Thymus (tissue), 11 donors: Measurements from ENCODE around the gene KAT2B. TPM values are rescaled to one million over a fixed set of nuclear protein-coding genes. Genes with fewer than 3 reads are reported as not detected.

Source experiments
- DNase-seq, 9 donors: peaks; one replicate each; pipeline ENCODE4 v3.0.0-alpha.2; 2013; ENCODE audit warnings: low spot score in 9 of 9, low read depth in 6 of 9, missing footprints in 1 of 9
- H3K27ac ChIP-seq, 2 donors: one replicate each; pipeline ENCODE4 v1.5.1; 2013; ENCODE audit warnings: control low read depth in 1 of 2, low read depth in 1 of 2, low read length in 1 of 2, mild to moderate bottlenecking in 1 of 2, moderate library complexity in 1 of 2
- H3K27me3 ChIP-seq, 2 donors: one replicate each; pipeline ENCODE4 v1.5.1; 2013; ENCODE audit warnings: low read length in 1 of 2; ENCODE audit not compliant: control insufficient read depth in 2 of 2, insufficient read depth in 1 of 2
- H3K36me3 ChIP-seq, 2 donors: one replicate each; pipeline ENCODE4 v1.5.1; 2013; ENCODE audit warnings: low read length in 1 of 2, mild to moderate bottlenecking in 1 of 2, moderate library complexity in 1 of 2; ENCODE audit not compliant: control insufficient read depth in 2 of 2, insufficient read depth in 2 of 2
- H3K4me1 ChIP-seq, 2 donors: one replicate each; pipeline ENCODE4 v1.5.1; 2013; ENCODE audit warnings: low read length in 2 of 2; ENCODE audit not compliant: control insufficient read depth in 2 of 2, insufficient read depth in 2 of 2
- H3K4me3 ChIP-seq, 2 donors: one replicate each; pipeline ENCODE4 v1.5.1; 2013; ENCODE audit warnings: low read length in 2 of 2, control low read depth in 1 of 2, mild to moderate bottlenecking in 1 of 2
- H3K9me3 ChIP-seq, 2 donors: one replicate each; pipeline ENCODE4 v1.5.1; 2013; ENCODE audit warnings: low read length in 1 of 2, mild to moderate bottlenecking in 1 of 2; ENCODE audit not compliant: control insufficient read depth in 2 of 2, insufficient read depth in 1 of 2
- WGBS: extraction: QIAGEN DNeasy Blood & Tissue Kit; methylation state at CpG from one replicate; pipeline ENCODE4 v1.1.7; 2013; 5-methylcytosine and 5-hydroxymethylcytosine counted together
- polyA plus RNA-seq: library from polyadenylated mRNA; stranded (reverse); fragments of 200-250 nt; gene quantifications from one replicate; pipeline ENCODE4 v1.2.3, GENCODE V29; 2013
- total RNA-seq: library from RNA; stranded (reverse); fragments of 120-200 nt; gene quantifications from one replicate; pipeline ENCODE4 v1.2.4, GENCODE V29; 2013
- donor health status: healthy.

The KAT2B gene
- total and polyA plus RNA-seq, 2 donors: 17.2 to 38.4 TPM

DNA sequence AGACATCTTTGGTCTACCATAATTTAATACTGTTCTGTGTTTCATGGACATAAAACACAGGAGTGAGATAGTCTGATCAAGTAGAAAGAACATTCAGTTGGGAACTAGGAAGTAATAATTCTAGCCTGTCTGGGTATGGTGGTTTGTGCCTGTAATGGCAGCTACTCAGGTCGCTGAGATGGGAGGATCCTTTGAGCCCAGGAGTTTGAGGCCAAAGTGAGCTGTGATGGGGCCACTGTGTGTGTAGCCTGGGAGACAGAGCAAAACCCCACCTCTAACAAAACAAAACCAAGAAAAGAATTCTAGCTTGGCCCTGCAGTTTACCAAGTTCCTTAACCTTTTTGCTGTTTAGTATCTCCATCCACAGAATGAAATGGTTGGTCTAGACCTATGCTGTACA is 36.8 kb downstream of the KAT2B start:
- 85% methylated on average over 1 of the region's 1 CpG for WGBS
- Histone ChIP-seq H3K4me3 (no peak overlapping the region), H3K27ac (no peak overlapping the region), H3K36me3 (peaks cover 16 to 25% of the 10 kb centered on the region in 2 donors), H3K4me1 (peaks cover 0 to 6% of the 10 kb centered on the region in 2 donors), H3K27me3 (no peaks in the 10 kb centered on the region), H3K9me3 (no peaks in the 10 kb centered on the region)
- DNase-seq: no peak

GRCh38 chr3:20078194-20078714 is 38.0 kb downstream of the KAT2B start:
- Histone ChIP-seq H3K27me3 (no peaks in the 10 kb centered on the region), H3K27ac (no peak overlapping the region), H3K36me3 (peaks cover 7 to 20% of the 10 kb centered on the region in 2 donors), H3K4me1 (peaks cover 0 to 6% of the 10 kb centered on the region in 2 donors), H3K9me3 (no peaks in the 10 kb centered on the region), H3K4me3 (no peak overlapping the region)
- 97% methylated on average over 9 of the region's 9 CpGs for WGBS
- no peak for DNase-seq

DNA sequence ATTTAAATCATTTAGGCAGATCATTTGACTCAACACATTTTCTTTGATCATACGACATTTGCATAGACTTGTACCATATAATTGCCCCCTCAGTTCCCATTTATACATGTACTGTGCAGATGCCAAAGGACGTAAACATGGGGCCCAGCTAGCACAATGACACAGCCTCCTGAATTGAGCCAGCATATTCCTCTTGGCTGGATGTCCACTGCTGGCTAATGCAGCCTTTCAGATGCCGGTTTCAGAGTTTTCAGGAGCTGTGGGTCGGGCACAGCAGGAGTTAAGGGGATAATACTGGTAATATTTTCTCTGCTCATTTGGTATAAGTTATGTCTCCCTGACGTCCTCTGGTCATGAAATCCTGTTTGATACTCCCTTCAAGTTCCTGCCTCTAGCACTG is 39.4 kb downstream of the KAT2B start:
- Histone ChIP-seq H3K27ac (no peak overlapping the region), H3K4me1 (peaks cover 0 to 6% of the 10 kb centered on the region in 2 donors), H3K4me3 (no peak overlapping the region), H3K36me3 (peaks cover 7 to 15% of the 10 kb centered on the region in 2 donors), H3K27me3 (no peaks in the 10 kb centered on the region), H3K9me3 (no peaks in the 10 kb centered on the region)
- 98% methylated on average over 5 of the region's 5 CpGs for WGBS
- DNase-seq: no peak

DNA sequence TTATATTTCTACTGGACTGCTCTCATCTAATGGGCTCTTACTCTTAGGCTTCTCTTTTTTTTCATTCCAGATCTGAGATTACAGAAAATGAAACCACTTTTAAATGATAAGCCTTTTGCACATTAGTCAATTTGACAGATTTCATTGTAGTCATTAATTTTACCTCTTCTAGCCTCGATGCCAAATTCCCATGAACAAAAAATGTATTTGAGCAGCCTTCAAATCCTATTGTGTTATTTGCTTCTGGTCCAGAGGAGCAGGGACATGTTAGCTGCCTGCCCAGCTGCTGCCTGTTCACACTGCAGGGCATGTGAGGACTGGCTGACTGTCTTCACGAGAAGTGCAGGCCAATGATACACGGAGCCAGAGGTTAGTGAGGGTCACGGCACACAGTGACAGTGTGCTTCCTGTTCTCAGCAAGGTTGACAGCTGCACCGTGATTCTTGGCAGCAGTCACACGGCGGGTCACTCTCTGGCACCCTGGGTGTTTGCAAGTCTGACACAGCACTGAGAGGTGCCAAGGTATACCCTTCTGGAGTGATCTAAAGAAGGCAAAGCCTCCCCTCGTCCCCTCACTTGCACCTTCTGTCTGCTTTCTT is 40.8 kb downstream of the KAT2B start:
- no peaks in the 10 kb centered on the region for H3K9me3 ChIP-seq
- no peaks in the 10 kb centered on the region for H3K27me3 ChIP-seq
- no peak overlapping the region for H3K4me3 ChIP-seq
- peaks cover 3 to 15% of the 10 kb centered on the region in 2 donors for H3K36me3 ChIP-seq
- peak in 4 of 9 donors; percentile 21 to 57 (median 26) for DNase-seq
- H3K27ac ChIP-seq: no peak overlapping the region
- whole genome bisulfite sequencing: 28% methylated on average over 8 of the region's 8 CpGs
- peaks cover 0 to 5% of the 10 kb centered on the region in 2 donors for H3K4me1 ChIP-seq

- DNase-seq: no peak
- no peak overlapping the region for H3K4me3 ChIP-seq
- H3K27ac ChIP-seq: no peak overlapping the region
- peaks cover 0 to 5% of the 10 kb centered on the region in 2 donors for H3K4me1 ChIP-seq
- peaks cover 9 to 20% of the 10 kb centered on the region in 2 donors for H3K36me3 ChIP-seq
- no peaks in the 10 kb centered on the region for H3K27me3 ChIP-seq
- no peaks in the 10 kb centered on the region for H3K9me3 ChIP-seq
Measured at GRCh38 chr3:20083253-20083652, 43.0 kb downstream of the KAT2B start.

- Histone ChIP-seq H3K4me1 (peaks cover 0 to 5% of the 10 kb centered on the region in 2 donors), H3K27me3 (no peaks in the 10 kb centered on the region), H3K9me3 (no peaks in the 10 kb centered on the region), H3K27ac (no peak overlapping the region), H3K36me3 (peaks cover 9 to 20% of the 10 kb centered on the region in 2 donors), H3K4me3 (no peak overlapping the region)
- 97% methylated on average over 2 of the region's 2 CpGs for WGBS
- no peak for DNase-seq
Measured at GRCh38 chr3:20083953-20084352, 43.7 kb downstream of the KAT2B start.

GRCh38 chr3:20091331-20092047 is 51.2 kb downstream of the KAT2B start:
- 98% methylated on average over 2 of the region's 2 CpGs for WGBS
- Histone ChIP-seq H3K27me3 (no peaks in the 10 kb centered on the region), H3K4me1 (no peaks in the 10 kb centered on the region), H3K4me3 (no peak overlapping the region), H3K9me3 (peaks cover 0 to 1% of the 10 kb centered on the region in 2 donors), H3K36me3 (peaks cover 11 to 15% of the 10 kb centered on the region in 2 donors), H3K27ac (no peak overlapping the region)
- DNase-seq: no peak

DNA sequence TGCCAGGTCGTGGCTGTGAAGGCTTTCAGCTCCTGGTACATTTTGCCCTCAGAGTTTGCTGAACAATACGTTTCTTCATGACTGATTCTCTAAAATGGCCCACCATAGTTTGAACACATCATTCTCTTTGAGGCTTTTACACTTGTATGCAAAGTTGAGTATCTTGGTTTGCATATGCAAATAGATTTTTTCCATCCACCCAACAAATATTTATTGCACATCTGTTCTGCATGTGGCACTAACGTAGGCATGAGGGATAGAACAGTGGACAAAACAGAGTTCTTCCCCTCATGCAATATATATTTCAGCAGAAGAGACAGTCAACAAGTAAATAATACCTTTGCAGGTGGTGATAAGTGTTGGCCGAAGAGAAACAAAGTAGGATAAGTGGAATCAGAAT is 55.2 kb downstream of the KAT2B start:
- H3K36me3 ChIP-seq: peaks cover 21 to 23% of the 10 kb centered on the region in 2 donors
- DNase-seq: no peak
- H3K27ac ChIP-seq: no peak overlapping the region
- no peaks in the 10 kb centered on the region for H3K27me3 ChIP-seq
- H3K4me3 ChIP-seq: no peak overlapping the region
- no peaks in the 10 kb centered on the region for H3K9me3 ChIP-seq
- WGBS: 99% methylated on average over 4 of the region's 4 CpGs
- H3K4me1 ChIP-seq: no peaks in the 10 kb centered on the region

- DNase-seq: no peak
- Histone ChIP-seq H3K4me1 (no peaks in the 10 kb centered on the region), H3K36me3 (peaks cover 21 to 28% of the 10 kb centered on the region in 2 donors), H3K27ac (no peak overlapping the region), H3K27me3 (no peaks in the 10 kb centered on the region), H3K4me3 (no peak overlapping the region), H3K9me3 (no peaks in the 10 kb centered on the region)
- WGBS: 92% methylated on average over 3 of the region's 3 CpGs
Measured at GRCh38 chr3:20096135-20096685, 56.0 kb downstream of the KAT2B start.
